Mucosa of rectum (tissue), 2 donors: ENCODE results near the gene PRR19.

Experiments
- H3K27ac ChIP-seq, 2 donors: one replicate each; pipeline ENCODE4 v1.7.0; 2013; ENCODE audit warnings: inconsistent platforms in 2 of 2, low read depth in 2 of 2, low read length in 2 of 2
- H3K27me3 ChIP-seq, 2 donors: one replicate each; pipeline ENCODE4 v1.7.0; 2013; ENCODE audit warnings: low read length in 2 of 2; ENCODE audit not compliant: control insufficient read depth in 2 of 2, insufficient read depth in 2 of 2
- H3K36me3 ChIP-seq, 2 donors: one replicate each; pipeline ENCODE4 v1.7.0; 2013; ENCODE audit warnings: low read length in 2 of 2; ENCODE audit not compliant: control insufficient read depth in 2 of 2, insufficient read depth in 2 of 2
- H3K4me1 ChIP-seq, 2 donors: one replicate each; pipeline ENCODE4 v1.7.0; 2013; ENCODE audit warnings: low read length in 2 of 2, mild to moderate bottlenecking in 1 of 2; ENCODE audit not compliant: control insufficient read depth in 2 of 2, insufficient read depth in 2 of 2
- H3K4me3 ChIP-seq, 2 donors: one replicate each; pipeline ENCODE4 v1.7.0; 2013; ENCODE audit warnings: low read length in 2 of 2
- H3K9ac ChIP-seq, 2 donors: one replicate each; pipeline ENCODE4 v1.7.0; 2013; ENCODE audit warnings: low read length in 2 of 2, low read depth in 1 of 2, mild to moderate bottlenecking in 1 of 2
- H3K9me3 ChIP-seq, 2 donors: one replicate each; pipeline ENCODE4 v1.7.0; 2013; ENCODE audit warnings: low read length in 2 of 2; ENCODE audit not compliant: control insufficient read depth in 2 of 2
- donor health status: healthy.
- donor health status: Normal muscosa, but diverticular disease.

The PRR19 gene

GRCh38 chr19:42271861-42272534 lies 29.9 kb upstream of the PRR19 start:
- Histone ChIP-seq H3K4me3 (no peak overlapping the region), H3K9me3 (no peaks in the 10 kb centered on the region), H3K27ac (no peak overlapping the region), H3K9ac (no peak overlapping the region), H3K36me3 (peaks cover 26 to 30% of the 10 kb centered on the region in 2 donors), H3K27me3 (no peaks in the 10 kb centered on the region), H3K4me1 (peaks cover 26 to 32% of the 10 kb centered on the region in 2 donors)

GRCh38 chr19:42272535-42272897 lies 29.4 kb upstream of the PRR19 start:
- no peaks in the 10 kb centered on the region for H3K9me3 ChIP-seq

GRCh38 chr19:42272989-42273406 lies 28.9 kb upstream of the PRR19 start:
- H3K4me1 ChIP-seq: peaks cover 25 to 32% of the 10 kb centered on the region in 2 donors
- no peaks in the 10 kb centered on the region for H3K27me3 ChIP-seq
- no peaks in the 10 kb centered on the region for H3K9me3 ChIP-seq
- no peak overlapping the region for H3K27ac ChIP-seq
- no peak overlapping the region for H3K9ac ChIP-seq
- H3K4me3 ChIP-seq: no peak overlapping the region
- peaks cover 26 to 30% of the 10 kb centered on the region in 2 donors for H3K36me3 ChIP-seq

More at GRCh38 chr19:42272535-42272897, 29.4 kb upstream of the PRR19 start:
- Histone ChIP-seq H3K36me3 (peaks cover 26 to 30% of the 10 kb centered on the region in 2 donors), H3K4me3 (no peak overlapping the region), H3K27ac (no peak overlapping the region), H3K4me1 (peaks cover 25 to 32% of the 10 kb centered on the region in 2 donors), H3K27me3 (no peaks in the 10 kb centered on the region), H3K9ac (no peak overlapping the region)

- peaks cover 30 to 37% of the 10 kb centered on the region in 2 donors for H3K4me1 ChIP-seq
- H3K36me3 ChIP-seq: peaks cover 26 to 30% of the 10 kb centered on the region in 2 donors
- no peak overlapping the region for H3K4me3 ChIP-seq
- H3K27me3 ChIP-seq: no peaks in the 10 kb centered on the region
- no peak overlapping the region for H3K9ac ChIP-seq
- no peaks in the 10 kb centered on the region for H3K9me3 ChIP-seq
- no peak overlapping the region for H3K27ac ChIP-seq
Measured at GRCh38 chr19:42273407-42274064, 28.4 kb upstream of the PRR19 start.

GRCh38 chr19:42274065-42274682 lies 27.8 kb upstream of the PRR19 start:
- Histone ChIP-seq H3K36me3 (peaks cover 26 to 30% of the 10 kb centered on the region in 2 donors), H3K9ac (no peak overlapping the region), H3K4me1 (peaks cover 36 to 44% of the 10 kb centered on the region in 2 donors)

GRCh38 chr19:42275103-42275502 lies 26.8 kb upstream of the PRR19 start:
- Histone ChIP-seq H3K9ac (no peak overlapping the region), H3K4me3 (no peak overlapping the region), H3K27me3 (no peaks in the 10 kb centered on the region), H3K9me3 (no peaks in the 10 kb centered on the region), H3K4me1 (peaks cover 36 to 44% of the 10 kb centered on the region in 2 donors), H3K27ac (no peak overlapping the region), H3K36me3 (peaks cover 26 to 30% of the 10 kb centered on the region in 2 donors)

More at GRCh38 chr19:42274065-42274682, 27.8 kb upstream of the PRR19 start:
- Histone ChIP-seq H3K27me3 (no peaks in the 10 kb centered on the region), H3K4me3 (no peak overlapping the region), H3K9me3 (no peaks in the 10 kb centered on the region), H3K27ac (no peak overlapping the region)

GRCh38 chr19:42275517-42275916 lies 26.4 kb upstream of the PRR19 start:
- H3K4me3 ChIP-seq: no peak overlapping the region
- H3K4me1 ChIP-seq: peaks cover 31 to 40% of the 10 kb centered on the region in 2 donors
- H3K9me3 ChIP-seq: no peaks in the 10 kb centered on the region
- H3K27ac ChIP-seq: no peak overlapping the region
- H3K9ac ChIP-seq: no peak overlapping the region
- H3K36me3 ChIP-seq: peaks cover 26 to 30% of the 10 kb centered on the region in 2 donors
- H3K27me3 ChIP-seq: no peaks in the 10 kb centered on the region

- no peak overlapping the region for H3K9ac ChIP-seq
- no peak overlapping the region for H3K27ac ChIP-seq
- H3K4me1 ChIP-seq: peaks cover 27 to 34% of the 10 kb centered on the region in 2 donors
- H3K36me3 ChIP-seq: peaks cover 26 to 30% of the 10 kb centered on the region in 2 donors
- no peaks in the 10 kb centered on the region for H3K27me3 ChIP-seq
- no peaks in the 10 kb centered on the region for H3K9me3 ChIP-seq
- H3K4me3 ChIP-seq: no peak overlapping the region
Measured at GRCh38 chr19:42276284-42276683, 25.6 kb upstream of the PRR19 start.

GRCh38 chr19:42276821-42277220 lies 25.1 kb upstream of the PRR19 start:
- H3K27me3 ChIP-seq: no peaks in the 10 kb centered on the region
- H3K36me3 ChIP-seq: peaks cover 22 to 29% of the 10 kb centered on the region in 2 donors
- H3K4me1 ChIP-seq: peaks cover 31 to 37% of the 10 kb centered on the region in 2 donors
- H3K9ac ChIP-seq: no peak overlapping the region
- H3K27ac ChIP-seq: no peak overlapping the region
- no peaks in the 10 kb centered on the region for H3K9me3 ChIP-seq
- no peak overlapping the region for H3K4me3 ChIP-seq
